ENCODE measurements around the gene MIF4GD. TPM values are rescaled to one million over a fixed set of nuclear protein-coding genes. Genes with fewer than 3 reads are reported as not detected.

The MIF4GD gene
- polyA plus RNA-seq, 2 of the 4 experiments (the other 2 are of a cell fraction): 23.9 to 61.0 TPM

DNA sequence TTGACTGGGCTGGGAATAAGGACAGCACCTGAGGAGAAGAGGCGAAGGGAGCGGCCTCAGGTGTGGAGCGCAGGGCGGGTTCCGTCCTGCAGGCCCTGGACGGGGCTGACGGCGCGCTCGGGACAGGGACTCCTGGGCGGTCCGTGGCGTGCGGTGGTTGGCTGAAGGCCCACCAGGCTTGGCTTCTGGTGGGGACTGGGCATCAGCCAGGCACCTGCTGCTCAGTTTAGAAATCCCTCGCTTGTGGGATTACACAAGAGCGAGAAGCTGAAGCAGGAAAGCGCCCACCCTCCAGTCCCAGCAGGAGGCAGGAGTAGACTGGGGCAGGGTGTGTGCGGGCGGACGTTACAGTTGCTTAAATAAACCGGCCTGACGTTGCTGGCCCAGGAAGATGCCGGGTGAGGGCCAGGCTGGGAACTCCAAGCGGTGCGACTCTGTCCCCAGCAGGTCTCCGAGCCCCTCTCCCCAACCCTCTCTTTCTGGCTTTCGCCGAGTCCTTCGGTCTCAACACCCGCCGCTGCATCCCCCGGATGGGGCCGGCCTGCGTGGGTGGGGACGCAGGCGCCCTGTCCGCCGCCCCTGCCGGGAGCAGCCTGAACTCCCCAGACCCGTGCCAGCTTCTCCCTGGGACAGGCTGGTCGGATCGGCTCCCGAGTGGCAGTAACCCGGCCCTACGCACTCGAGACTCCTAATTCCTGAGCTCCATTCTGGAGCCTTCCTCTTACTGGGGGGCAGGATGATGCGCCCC, 639 bp downstream of the MIF4GD start:
- POLR2A ChIA-PET: interaction anchor here (0.8 to 3.5 kb wide), 16 partner anchors 9 to 398 kb away, joined by 3 to 86 read pairs (median 4); partner anchors contain the start of genes FDXR, GGA3, GRB2 and MRPS7
- peak; percentile 87 to 88 for DNase-seq (ENCODE audit: low read depth in 1 of 2, low spot score in 1 of 2)
- WGBS (ENCODE audit: missing lambda C conversion rate): 8% methylated on average over 38 of the region's 47 CpGs
- CTCF ChIA-PET: interaction anchor here (0.5 to 8.4 kb wide), 69 partner anchors 10 to 347 kb away, joined by 3 to 110 read pairs (median 4); partner anchors contain the start of genes GGA3, GRB2, MRPS7 and SLC25A19
- FAIRE-seq: no peak
- peak overlapping the region; percentile 93 for H3K4me3 ChIP-seq
- 0 out of 2 replicates have a peak, but pooled peaks have one; percentile 29 for TF ChIP-seq MAZ (IDR thresholded peaks at IDR 0.05; ENCODE audit: borderline replicate concordance, low read depth, low read length)
- no peak for TF ChIP-seq SREBF2 (IDR thresholded peaks at IDR 0.05)
- TF ChIP-seq POLR2A (IDR thresholded peaks at IDR 0.05; ENCODE audit: low read length): peak; percentile 33; the same call in 1 of the 2 replicates
- no peak for TF ChIP-seq HOXB13 (CRISPR knock-in tag; IDR thresholded peaks at IDR 0.05; ENCODE audit: low read depth)
- no peak for TF ChIP-seq MAFK (IDR thresholded peaks at IDR 0.05; ENCODE audit: partially characterized antibody)
- TF ChIP-seq, protein P1, sequence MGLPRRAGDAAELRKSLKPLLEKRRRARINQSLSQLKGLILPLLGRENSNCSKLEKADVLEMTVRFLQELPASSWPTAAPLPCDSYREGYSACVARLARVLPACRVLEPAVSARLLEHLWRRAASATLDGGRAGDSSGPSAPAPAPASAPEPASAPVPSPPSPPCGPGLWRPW (IDR thresholded peaks at IDR 0.05): no peak
- TF ChIP-seq ZC3H11A (IDR thresholded peaks at IDR 0.05): no peak
- peak; percentile 35 to 78; a peak in 3 of 4 replicates for TF ChIP-seq CEBPB (IDR thresholded peaks at IDR 0.05)
- peak; percentile 63 for TF ChIP-seq PHF8 (IDR thresholded peaks at IDR 0.05; ENCODE audit: borderline replicate concordance, low read depth)
- TF ChIP-seq, protein P2, sequence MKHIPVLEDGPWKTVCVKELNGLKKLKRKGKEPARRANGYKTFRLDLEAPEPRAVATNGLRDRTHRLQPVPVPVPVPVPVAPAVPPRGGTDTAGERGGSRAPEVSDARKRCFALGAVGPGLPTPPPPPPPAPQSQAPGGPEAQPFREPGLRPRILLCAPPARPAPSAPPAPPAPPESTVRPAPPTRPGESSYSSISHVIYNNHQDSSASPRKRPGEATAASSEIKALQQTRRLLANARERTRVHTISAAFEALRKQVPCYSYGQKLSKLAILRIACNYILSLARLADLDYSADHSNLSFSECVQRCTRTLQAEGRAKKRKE (CRISPR knock-in tag; IDR thresholded peaks at IDR 0.05; ENCODE audit: low read depth): no peak
- TF ChIP-seq FOSB (CRISPR knock-in tag; IDR thresholded peaks at IDR 0.05): no peak
- TF ChIP-seq NR3C1 (IDR thresholded peaks at IDR 0.05): no peak
- no peak for TF ChIP-seq ZNF302 (CRISPR knock-in tag; IDR thresholded peaks at IDR 0.05)
- no peak for TF ChIP-seq JUNB (IDR thresholded peaks at IDR 0.05)
- TF ChIP-seq, protein P3, sequence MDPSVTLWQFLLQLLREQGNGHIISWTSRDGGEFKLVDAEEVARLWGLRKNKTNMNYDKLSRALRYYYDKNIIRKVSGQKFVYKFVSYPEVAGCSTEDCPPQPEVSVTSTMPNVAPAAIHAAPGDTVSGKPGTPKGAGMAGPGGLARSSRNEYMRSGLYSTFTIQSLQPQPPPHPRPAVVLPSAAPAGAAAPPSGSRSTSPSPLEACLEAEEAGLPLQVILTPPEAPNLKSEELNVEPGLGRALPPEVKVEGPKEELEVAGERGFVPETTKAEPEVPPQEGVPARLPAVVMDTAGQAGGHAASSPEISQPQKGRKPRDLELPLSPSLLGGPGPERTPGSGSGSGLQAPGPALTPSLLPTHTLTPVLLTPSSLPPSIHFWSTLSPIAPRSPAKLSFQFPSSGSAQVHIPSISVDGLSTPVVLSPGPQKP (IDR thresholded peaks at IDR 0.05; ENCODE audit: low read depth, low read length): no peak
- TF ChIP-seq, protein P4, sequence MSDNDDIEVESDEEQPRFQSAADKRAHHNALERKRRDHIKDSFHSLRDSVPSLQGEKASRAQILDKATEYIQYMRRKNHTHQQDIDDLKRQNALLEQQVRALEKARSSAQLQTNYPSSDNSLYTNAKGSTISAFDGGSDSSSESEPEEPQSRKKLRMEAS (IDR thresholded peaks at IDR 0.05): 0 out of 2 replicates have a peak, but pooled peaks have one; percentile 32
- TF ChIP-seq, protein P5, sequence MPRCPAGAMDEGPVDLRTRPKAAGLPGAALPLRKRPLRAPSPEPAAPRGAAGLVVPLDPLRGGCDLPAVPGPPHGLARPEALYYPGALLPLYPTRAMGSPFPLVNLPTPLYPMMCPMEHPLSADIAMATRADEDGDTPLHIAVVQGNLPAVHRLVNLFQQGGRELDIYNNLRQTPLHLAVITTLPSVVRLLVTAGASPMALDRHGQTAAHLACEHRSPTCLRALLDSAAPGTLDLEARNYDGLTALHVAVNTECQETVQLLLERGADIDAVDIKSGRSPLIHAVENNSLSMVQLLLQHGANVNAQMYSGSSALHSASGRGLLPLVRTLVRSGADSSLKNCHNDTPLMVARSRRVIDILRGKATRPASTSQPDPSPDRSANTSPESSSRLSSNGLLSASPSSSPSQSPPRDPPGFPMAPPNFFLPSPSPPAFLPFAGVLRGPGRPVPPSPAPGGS (IDR thresholded peaks at IDR 0.05): no peak
- peak; percentile 24; the same call in 1 of the 2 replicates for TF ChIP-seq TFCP2L1 (CRISPR knock-in tag; IDR thresholded peaks at IDR 0.05)
- TF ChIP-seq KDM5A (IDR thresholded peaks at IDR 0.05): no peak
- peak; percentile 47 to 56 for TF ChIP-seq RAD21 (conservative IDR thresholded peaks at IDR 0.05 in 1 of 2, IDR thresholded peaks at IDR 0.05 in 1 of 2)
- TF ChIP-seq EP300 (IDR thresholded peaks at IDR 0.05): no peak
- TF ChIP-seq, protein P6, sequence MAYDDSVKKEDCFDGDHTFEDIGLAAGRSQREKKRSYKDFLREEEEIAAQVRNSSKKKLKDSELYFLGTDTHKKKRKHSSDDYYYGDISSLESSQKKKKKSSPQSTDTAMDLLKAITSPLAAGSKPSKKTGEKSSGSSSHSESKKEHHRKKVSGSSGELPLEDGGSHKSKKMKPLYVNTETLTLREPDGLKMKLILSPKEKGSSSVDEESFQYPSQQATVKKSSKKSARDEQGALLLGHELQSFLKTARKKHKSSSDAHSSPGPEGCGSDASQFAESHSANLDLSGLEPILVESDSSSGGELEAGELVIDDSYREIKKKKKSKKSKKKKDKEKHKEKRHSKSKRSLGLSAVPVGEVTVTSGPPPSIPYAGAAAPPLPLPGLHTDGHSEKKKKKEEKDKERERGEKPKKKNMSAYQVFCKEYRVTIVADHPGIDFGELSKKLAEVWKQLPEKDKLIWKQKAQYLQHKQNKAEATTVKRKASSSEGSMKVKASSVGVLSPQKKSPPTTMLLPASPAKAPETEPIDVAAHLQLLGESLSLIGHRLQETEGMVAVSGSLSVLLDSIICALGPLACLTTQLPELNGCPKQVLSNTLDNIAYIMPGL (CRISPR knock-in tag; IDR thresholded peaks at IDR 0.05; ENCODE audit: borderline replicate concordance): 0 out of 2 replicates have a peak, but pooled peaks have one; percentile 42
- TF ChIP-seq SMC3 (IDR thresholded peaks at IDR 0.05): 0 out of 3 replicates have a peak, but pooled peaks have one; percentile 22
- no peak for TF ChIP-seq GATA3 (IDR thresholded peaks at IDR 0.05; ENCODE audit: borderline replicate concordance)
- TF ChIP-seq, protein P7, sequence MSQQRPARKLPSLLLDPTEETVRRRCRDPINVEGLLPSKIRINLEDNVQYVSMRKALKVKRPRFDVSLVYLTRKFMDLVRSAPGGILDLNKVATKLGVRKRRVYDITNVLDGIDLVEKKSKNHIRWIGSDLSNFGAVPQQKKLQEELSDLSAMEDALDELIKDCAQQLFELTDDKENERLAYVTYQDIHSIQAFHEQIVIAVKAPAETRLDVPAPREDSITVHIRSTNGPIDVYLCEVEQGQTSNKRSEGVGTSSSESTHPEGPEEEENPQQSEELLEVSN (IDR thresholded peaks at IDR 0.05; ENCODE audit: borderline replicate concordance, low read depth): peak; percentile 15; the same call in 1 of the 2 replicates
- no peak for TF ChIP-seq MYC (IDR thresholded peaks at IDR 0.05; ENCODE audit: borderline replicate concordance, low read length)
- TF ChIP-seq BHLHE40 (IDR thresholded peaks at IDR 0.05; ENCODE audit: low read depth, low read length): no peak
- TF ChIP-seq NPAS2 (CRISPR knock-in tag; IDR thresholded peaks at IDR 0.05; ENCODE audit: borderline replicate concordance): no peak
- no peaks in the 10 kb centered on the region for H3K9me3 ChIP-seq
- peak; percentile 74 to 78 for ATAC-seq
- peak overlapping the region; percentile 95 for H3K4me2 ChIP-seq
- H3K4me1 ChIP-seq: peaks cover 26% of the 10 kb centered on the region
- H3K27ac ChIP-seq: peak overlapping the region; percentile 95 to 96
